Neural cell (in vitro differentiated cells): Measurements from ENCODE around the gene GAB2. TPM values are rescaled to one million over a fixed set of nuclear protein-coding genes. Genes with fewer than 3 reads are reported as not detected.
"Not testable (repeated sequence)": the region's sequence is repeated elsewhere in the genome, so short reads cannot be mapped to it uniquely, and the experiment has no call there.

Source experiments
- H2AFZ ChIP-seq: fragments of 200-600, 300-800 bp; sonication (generic), shearing (Covaris generic); 2 replicates; pipeline ENCODE4 v1.6.0; 2014; ENCODE audit warnings: low read depth, mild to moderate bottlenecking, antibody characterized with exemption, low read length, moderate library complexity
- H3F3A ChIP-seq: fragments of 200-600 bp; shearing (Covaris generic); 2 replicates; pipeline ENCODE4 v1.6.1; 2016; ENCODE audit warnings: mild to moderate bottlenecking, moderate library complexity, mixed read lengths, antibody characterized with exemption, low read length; ENCODE audit not compliant: insufficient read depth, poor library complexity, severe bottlenecking
- H3K27ac ChIP-seq: fragments of 200-600, 300-800 bp; sonication (generic), shearing (Covaris generic); 2 replicates; pipeline ENCODE4 v1.5.1; 2014; ENCODE audit warnings: mild to moderate bottlenecking, low read length, moderate library complexity
- H3K27me3 ChIP-seq: fragments of 300-800, 200-600 bp; sonication (generic), shearing (Covaris generic); 2 replicates; pipeline ENCODE4 v1.6.0; 2014; ENCODE audit warnings: mild to moderate bottlenecking, low read depth, low read length, moderate library complexity; ENCODE audit not compliant: insufficient read depth
- H3K36me3 ChIP-seq: fragments of 300-800, 200-600 bp; sonication (generic), shearing (Covaris generic); 2 replicates; pipeline ENCODE4 v1.5.1; 2014; ENCODE audit warnings: mild to moderate bottlenecking, antibody characterized with exemption, low read length, moderate library complexity; ENCODE audit not compliant: insufficient read depth
- H3K4me2 ChIP-seq: fragments of 300-800, 200-600 bp; sonication (generic), shearing (Covaris generic); 2 replicates; pipeline ENCODE4 v1.6.0; 2014; ENCODE audit warnings: mild to moderate bottlenecking, low read length
- H3K4me3 ChIP-seq: fragments of 300-800, 200-600 bp; sonication (generic), shearing (Covaris generic); 2 replicates; pipeline ENCODE4 v1.5.1; 2014; ENCODE audit warnings: mild to moderate bottlenecking, low read length, moderate library complexity
- H3K79me2 ChIP-seq: fragments of 200-600 bp; shearing (Covaris generic); replicated peaks from 2 replicates; pipeline ENCODE4 v1.6.0; 2014; ENCODE audit warnings: mild to moderate bottlenecking, low read length, moderate library complexity; ENCODE audit not compliant: insufficient read depth
- H3K9ac ChIP-seq: fragments of 300-800, 200-600 bp; sonication (generic), shearing (Covaris generic); 2 replicates; pipeline ENCODE4 v1.6.1; 2016; ENCODE audit warnings: mild to moderate bottlenecking, low read length, mixed read lengths
- H3K9me2 ChIP-seq: fragments of 200-600 bp; shearing (Covaris generic); 2 replicates; pipeline ENCODE4 v1.6.1; 2016; ENCODE audit warnings: mild to moderate bottlenecking, low read length, mixed read lengths; ENCODE audit not compliant: insufficient read depth
- H3K9me3 ChIP-seq: fragments of 200-600, 300-800 bp; sonication (generic), shearing (Covaris generic); 2 replicates; pipeline ENCODE4 v1.6.1; 2016; ENCODE audit warnings: mild to moderate bottlenecking, mixed run types, low read length, moderate library complexity, mixed read lengths
- H4K20me1 ChIP-seq: fragments of 200-600 bp; shearing (Covaris generic); 2 replicates; pipeline ENCODE4 v1.6.1; 2016; ENCODE audit warnings: mild to moderate bottlenecking, mixed run types; ENCODE audit not compliant: insufficient read depth
- CTCF ChIP-seq: fragments of 450-650 bp; IDR thresholded peaks from 2 replicates; pipeline ENCODE4 v1.5.1; 2014; ENCODE audit warnings: antibody characterized with exemption, mild to moderate bottlenecking, moderate library complexity; ENCODE audit not compliant: poor library complexity, severe bottlenecking
- EP300 ChIP-seq: fragments of 450-650 bp; conservative IDR thresholded peaks from 2 replicates; pipeline ENCODE4 v1.6.1; 2014; ENCODE audit warnings: antibody characterized with exemption, mild to moderate bottlenecking, moderate library complexity; ENCODE audit not compliant: poor library complexity, severe bottlenecking
- EZH2 ChIP-seq: fragments of 200-600, 300-800 bp; shearing (Covaris generic), sonication (generic); IDR thresholded peaks from 2 replicates; pipeline ENCODE4 v1.6.1; 2014; ENCODE audit warnings: antibody characterized with exemption, low read length, borderline replicate concordance, mild to moderate bottlenecking; ENCODE audit not compliant: insufficient read depth, poor library complexity, severe bottlenecking
- MXI1 ChIP-seq: fragments of 450-650 bp; conservative IDR thresholded peaks from 2 replicates; pipeline ENCODE4 v1.6.1; 2014; ENCODE audit warnings: antibody characterized with exemption, mild to moderate bottlenecking; ENCODE audit not compliant: poor library complexity, severe bottlenecking
- POLR2AphosphoS5 ChIP-seq: IDR thresholded peaks from 2 replicates; pipeline ENCODE4 v1.6.1; 2012
- RAD21 ChIP-seq: fragments of 450-650 bp; conservative IDR thresholded peaks from 2 replicates; pipeline ENCODE4 v1.6.1; 2014; ENCODE audit warnings: antibody characterized with exemption, mild to moderate bottlenecking, moderate library complexity
- REST ChIP-seq: IDR thresholded peaks from 2 replicates; pipeline ENCODE4 v1.6.1; 2012; ENCODE audit warnings: borderline replicate concordance
- SMC3 ChIP-seq: fragments of 450-650 bp; conservative IDR thresholded peaks from 2 replicates; pipeline ENCODE4 v1.6.1; 2014; ENCODE audit warnings: antibody characterized with exemption, mild to moderate bottlenecking, moderate library complexity; ENCODE audit not compliant: poor library complexity
- TAF1 ChIP-seq: IDR thresholded peaks from 2 replicates; pipeline ENCODE4 v1.6.1; 2012; ENCODE audit warnings: low read depth
- polyA plus RNA-seq: library from polyadenylated mRNA; depleted of rRNA; stranded (reverse); fragments of >200 nt; gene quantifications from 2 replicates; pipeline ENCODE4 v1.2.3, GENCODE V29; 2014

Gene GAB2
- polyA plus RNA-seq, 1 donor from 2014 or later, result 21.9 TPM

- no peaks in the 10 kb centered on the region for H3K79me2 ChIP-seq
- no peak overlapping the region for H3K9ac ChIP-seq
- H4K20me1 ChIP-seq, result no peaks in the 10 kb centered on the region
- H2AFZ ChIP-seq, result no peak overlapping the region
- no peaks in the 10 kb centered on the region for H3F3A ChIP-seq
- no peaks in the 10 kb centered on the region for H3K9me3 ChIP-seq
- H3K36me3 ChIP-seq, result no peaks in the 10 kb centered on the region
- no peak overlapping the region for H3K4me3 ChIP-seq
- no peak for TF ChIP-seq EZH2
- no peak for TF ChIP-seq MXI1
- no peak for TF ChIP-seq CTCF
- no peak for TF ChIP-seq POLR2AphosphoS5
- no peak for TF ChIP-seq TAF1
- TF ChIP-seq REST, result no peak
- no peak for TF ChIP-seq RAD21
- TF ChIP-seq SMC3, result no peak
- TF ChIP-seq EP300, result no peak
- H3K9me2 ChIP-seq, result no peaks in the 10 kb centered on the region
- H3K27me3 ChIP-seq, result no peaks in the 10 kb centered on the region
- no peak overlapping the region for H3K27ac ChIP-seq
- H3K4me2 ChIP-seq, result no peak overlapping the region
Observed at GRCh38 chr11:78177216-78177615, 240.4 kb downstream of the GAB2 start.

DNA sequence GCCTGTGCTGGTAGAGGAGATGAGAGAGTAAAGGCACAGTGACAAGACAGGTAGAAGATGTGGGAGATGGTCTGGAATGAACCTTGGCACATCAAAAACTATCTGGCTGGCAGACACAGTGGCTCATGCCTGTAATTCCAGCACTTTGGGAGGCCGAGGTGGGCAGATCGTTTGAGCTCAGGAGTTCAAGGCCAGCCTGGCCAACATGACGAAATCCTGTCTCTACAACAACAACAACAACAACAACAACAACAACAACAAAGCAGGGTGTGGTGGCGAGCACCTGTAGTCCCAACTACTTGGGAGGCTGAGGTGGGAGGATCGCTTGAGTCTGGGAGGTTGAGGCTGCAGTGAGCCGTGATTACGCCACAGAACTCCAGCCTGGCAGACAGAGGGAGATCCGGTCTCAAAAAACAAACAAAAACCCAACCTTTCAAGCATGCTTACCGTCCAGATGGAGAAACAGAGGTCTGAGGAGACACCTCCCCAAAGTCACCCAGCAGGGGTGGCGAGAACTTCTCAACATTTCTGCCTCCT, 240.9 kb downstream of the GAB2 start:
- H3K4me3 ChIP-seq, result no peak overlapping the region
- H3F3A ChIP-seq, result no peaks in the 10 kb centered on the region
- no peak overlapping the region for H3K4me2 ChIP-seq
- H3K36me3 ChIP-seq, result no peaks in the 10 kb centered on the region
- no peak for TF ChIP-seq POLR2AphosphoS5
- no peak for TF ChIP-seq EZH2
- no peak for TF ChIP-seq MXI1
- TF ChIP-seq REST, result no peak
- TF ChIP-seq RAD21, result no peak
- no peak for TF ChIP-seq CTCF
- TF ChIP-seq TAF1, result no peak
- no peak for TF ChIP-seq SMC3
- no peak for TF ChIP-seq EP300
- no peak overlapping the region for H3K9ac ChIP-seq
- H3K27ac ChIP-seq, result no peak overlapping the region
- H2AFZ ChIP-seq, result no peak overlapping the region
- H3K27me3 ChIP-seq, result no peaks in the 10 kb centered on the region
- H3K9me3 ChIP-seq, result no peaks in the 10 kb centered on the region
- no peaks in the 10 kb centered on the region for H4K20me1 ChIP-seq
- no peaks in the 10 kb centered on the region for H3K9me2 ChIP-seq
- no peaks in the 10 kb centered on the region for H3K79me2 ChIP-seq

DNA sequence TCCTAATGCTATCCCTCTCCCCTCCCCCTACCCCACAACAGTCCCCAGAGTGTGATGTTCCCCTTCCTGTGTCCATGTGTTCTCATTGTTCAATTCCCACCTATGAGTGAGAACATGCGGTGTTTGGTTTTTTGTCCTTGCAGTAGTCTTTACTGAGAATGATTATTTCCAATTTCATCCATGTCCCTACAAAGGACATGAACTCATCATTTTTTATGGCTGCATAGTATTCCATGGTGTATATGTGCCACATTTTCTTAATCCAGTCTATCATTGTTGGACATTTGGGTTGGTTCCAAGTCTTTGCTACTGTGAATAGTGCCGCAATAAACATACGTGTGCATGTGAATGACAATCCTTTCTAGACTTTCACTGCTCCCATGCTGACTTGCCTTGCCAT, 241.8 kb downstream of the GAB2 start:
- H3K9ac ChIP-seq, H3K27ac ChIP-seq, H3K79me2 ChIP-seq, H3K9me2 ChIP-seq, H2AFZ ChIP-seq, H3K4me2 ChIP-seq, H3F3A ChIP-seq, H3K36me3 ChIP-seq, H3K4me3 ChIP-seq, H3K9me3 ChIP-seq, H3K27me3 ChIP-seq, H4K20me1 ChIP-seq: not testable (repeated sequence)
